ENCODE results near the gene TRAFD1.

Gene TRAFD1

DNA sequence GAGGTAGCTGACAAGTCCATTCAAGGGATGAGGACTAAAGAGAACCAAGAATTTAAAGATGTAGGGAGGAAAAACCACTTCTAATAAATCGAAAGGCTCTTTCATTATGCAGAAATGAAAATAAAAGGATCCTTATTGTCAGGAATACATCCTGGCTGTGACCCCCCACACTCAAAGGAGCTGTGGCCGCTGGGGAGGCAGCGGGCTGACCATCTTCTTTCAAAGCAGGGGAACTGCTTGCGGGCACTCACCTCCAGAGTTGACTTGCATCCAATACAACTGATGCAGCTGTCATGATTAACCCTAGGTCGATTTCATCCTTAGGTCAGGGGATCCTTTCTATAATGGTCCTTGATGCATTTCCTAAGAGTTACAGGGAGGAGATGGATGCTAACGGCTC lies 35.3 kb downstream of the TRAFD1 start:
- DNase-seq (ENCODE audit: low read depth) = no peak

DNA sequence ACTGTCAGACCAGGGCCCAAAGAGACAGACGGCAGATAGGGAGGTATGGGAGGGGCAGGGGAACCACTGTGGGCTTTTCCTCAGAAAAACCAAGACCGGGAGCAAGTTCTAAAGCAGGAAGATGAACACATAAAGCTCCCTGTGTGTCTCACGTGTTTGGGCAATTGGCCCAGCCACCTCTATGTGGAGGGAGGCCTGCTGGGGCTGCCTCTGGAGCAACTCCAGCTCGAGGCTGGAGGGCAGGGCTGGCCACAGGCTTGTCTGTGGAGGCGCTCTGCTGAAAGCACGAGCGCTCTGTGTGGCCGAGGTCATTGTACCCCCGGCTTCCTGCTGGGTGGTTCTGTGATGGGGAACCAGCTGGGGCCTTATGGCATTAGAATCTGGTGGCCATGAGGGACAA lies 36.4 kb downstream of the TRAFD1 start:
- DNase-seq (ENCODE audit: low read depth) = no peak

DNA sequence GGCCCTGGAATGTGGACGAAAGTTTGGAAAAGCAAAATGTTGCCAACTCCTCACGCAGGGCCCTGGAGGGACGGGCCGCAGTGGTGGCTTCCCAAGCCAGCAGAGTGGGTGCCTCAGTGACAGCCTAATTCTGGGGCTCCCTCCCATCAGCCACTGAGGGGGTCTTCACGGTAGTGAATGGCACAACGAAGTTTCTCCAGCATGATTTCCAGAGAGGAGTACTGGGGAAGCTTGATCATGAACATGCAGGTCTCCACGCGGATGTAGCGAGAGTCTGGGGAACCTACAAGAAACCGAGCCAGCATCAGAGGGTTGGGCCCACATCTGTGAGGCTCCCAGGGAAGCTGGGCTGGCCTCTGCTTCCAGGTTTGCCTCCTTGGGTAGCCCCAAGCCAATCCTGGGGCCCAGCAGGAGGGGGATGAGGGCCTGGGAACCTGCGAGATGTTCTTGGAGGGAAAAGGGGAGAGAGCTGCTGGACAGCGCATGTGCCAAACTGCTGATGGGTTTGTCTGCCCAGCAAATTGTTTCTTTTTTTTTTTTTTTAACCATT lies 37.0 kb downstream of the TRAFD1 start:
- no peak for DNase-seq (ENCODE audit: low read depth)

DNA sequence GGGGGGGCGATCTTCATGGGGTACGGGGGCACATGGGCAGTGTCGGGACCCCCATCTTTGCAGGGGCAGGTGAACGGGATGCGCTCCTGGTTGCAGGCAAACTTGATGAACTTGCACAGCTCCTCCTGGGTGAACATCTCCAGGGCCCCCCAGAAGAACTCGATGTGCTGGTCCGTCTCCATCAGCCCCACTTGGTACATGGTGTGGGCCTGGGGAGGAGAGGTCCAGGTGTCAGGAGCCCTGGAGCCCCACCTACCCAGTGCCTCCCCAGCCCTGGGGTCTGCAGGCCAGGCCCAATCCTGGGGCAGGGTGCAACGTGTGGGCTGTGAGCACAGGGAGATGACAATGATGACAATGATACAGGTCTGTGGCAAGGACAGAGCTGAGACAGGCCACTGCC lies 37.7 kb downstream of the TRAFD1 start:
- DNase-seq (ENCODE audit: low read depth) = no peak

DNA sequence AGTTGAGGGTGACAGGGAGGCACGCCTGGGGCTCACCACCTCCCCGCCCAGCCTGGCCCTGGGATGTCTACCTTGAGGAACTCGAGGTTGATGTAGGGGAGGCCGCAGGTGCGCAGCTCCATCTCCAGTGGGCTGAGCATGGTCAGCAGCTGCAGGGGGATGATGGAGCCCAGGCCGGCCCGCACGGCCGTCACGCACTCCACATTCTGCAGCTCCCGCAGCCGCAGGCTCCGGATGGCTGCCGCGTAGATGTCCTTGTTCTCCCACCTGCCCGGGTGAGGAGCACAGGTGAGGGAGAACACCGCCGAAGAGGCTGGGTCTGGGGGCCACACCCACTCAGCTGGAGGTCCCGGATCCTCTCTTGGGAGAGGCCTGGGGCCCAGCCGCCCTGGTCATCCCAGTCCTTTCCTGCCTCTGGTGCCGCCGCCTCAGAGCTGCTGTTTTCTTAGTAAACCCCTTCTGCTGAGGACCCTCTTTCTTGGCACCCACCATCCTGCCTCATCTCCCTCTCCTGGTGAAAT lies 38.2 kb downstream of the TRAFD1 start:
- DNase-seq (ENCODE audit: low read depth) = no peak

DNA sequence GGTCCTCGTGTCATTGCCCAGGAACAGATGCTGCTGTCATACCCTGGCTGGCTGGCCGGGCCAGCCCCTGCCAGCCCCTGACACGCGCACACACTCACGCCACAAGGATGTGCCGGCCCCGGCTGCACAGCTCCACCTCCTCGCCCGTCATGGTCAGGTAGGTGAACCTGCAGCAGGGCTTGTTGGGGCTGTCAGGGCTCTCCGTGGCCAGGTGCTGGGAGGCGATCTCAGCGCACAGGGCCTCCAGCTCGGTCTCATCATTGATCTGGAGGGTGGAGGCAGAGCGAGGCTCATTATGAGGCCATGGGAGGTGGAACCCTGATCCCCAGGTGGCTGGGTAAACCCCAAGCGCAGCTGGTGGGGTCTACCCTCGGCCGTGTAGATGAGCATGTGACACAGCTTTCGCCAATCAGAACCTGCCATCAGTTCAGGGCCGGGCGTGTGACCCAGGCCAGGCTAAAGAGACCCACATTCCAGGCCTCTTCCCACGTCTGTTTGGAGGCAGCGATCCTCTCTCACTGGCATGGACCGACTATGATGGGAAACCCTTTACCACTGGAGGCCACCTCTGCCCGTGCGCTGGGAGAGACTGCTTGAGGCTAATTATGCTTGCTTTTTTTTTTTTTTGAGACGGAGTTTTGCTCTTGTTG lies 38.8 kb downstream of the TRAFD1 start:
- DNase-seq (ENCODE audit: low read depth) = no peak

DNA sequence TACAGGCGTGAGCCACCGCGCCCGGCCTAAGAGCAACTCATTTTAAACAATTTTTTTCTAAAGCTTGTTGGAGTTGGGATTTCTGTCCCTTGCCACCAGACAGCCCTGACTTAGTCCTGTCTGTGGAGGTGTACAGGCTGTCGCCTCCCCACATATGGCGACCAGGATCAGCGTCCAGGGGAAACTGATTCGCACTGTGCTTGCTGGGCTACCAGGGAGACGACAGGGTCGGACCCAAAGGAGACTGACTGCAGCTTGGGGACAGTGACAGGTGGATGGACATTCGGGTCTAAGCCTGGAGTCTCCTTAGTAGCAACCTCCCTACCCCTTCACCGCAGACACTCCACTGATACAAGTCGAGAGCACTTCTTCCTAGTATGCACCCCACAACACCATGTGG lies 40.3 kb downstream of the TRAFD1 start:
- no peak for DNase-seq (ENCODE audit: low read depth)

DNA sequence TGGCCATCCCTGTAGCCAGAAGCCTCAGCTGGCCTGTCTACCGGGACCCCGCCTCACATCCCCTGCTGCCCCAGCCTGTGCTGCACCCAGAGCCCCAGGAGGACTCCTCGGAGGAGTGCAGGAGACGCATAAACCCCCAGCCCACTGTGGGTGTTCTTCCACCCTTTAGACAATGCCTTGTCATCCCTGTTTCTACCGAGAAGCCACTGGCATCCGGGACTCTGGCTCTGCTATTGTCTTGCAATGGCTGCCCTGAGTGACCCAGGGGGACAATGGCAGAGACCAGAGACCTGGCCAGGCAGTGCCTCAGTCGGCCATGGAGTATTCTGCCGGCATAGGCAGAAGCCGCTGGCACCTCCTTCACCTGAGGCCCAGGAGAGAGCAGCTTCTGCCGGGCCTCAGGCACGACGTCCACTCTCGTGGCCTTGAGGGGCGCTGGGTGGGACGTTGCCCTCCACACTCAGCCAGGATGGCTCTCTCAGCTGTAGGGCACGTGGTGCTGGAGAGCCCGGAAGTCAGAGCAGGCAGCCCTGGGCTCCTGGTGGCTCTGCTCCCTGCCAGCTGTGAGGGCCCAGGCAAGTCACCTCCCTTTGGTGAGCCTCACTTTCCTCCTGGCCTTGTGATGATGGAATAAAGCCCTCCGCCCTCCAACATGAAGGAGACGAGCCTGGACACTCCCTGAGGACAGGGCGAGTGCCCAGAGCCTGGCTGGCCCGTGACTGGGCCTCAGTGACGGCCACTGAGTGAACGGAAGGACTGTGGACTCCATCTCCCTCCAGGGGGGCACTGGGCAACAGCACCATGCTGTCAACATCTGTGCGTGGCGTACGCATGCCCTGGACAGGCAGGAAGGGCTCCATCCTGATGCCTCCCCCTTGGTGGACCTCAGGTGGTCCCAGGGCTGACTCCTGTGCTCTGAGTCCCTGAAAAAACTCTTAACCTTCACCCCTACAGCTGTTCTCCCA lies 41.0 kb downstream of the TRAFD1 start:
- DNase-seq (ENCODE audit: low read depth) = no peak

DNA sequence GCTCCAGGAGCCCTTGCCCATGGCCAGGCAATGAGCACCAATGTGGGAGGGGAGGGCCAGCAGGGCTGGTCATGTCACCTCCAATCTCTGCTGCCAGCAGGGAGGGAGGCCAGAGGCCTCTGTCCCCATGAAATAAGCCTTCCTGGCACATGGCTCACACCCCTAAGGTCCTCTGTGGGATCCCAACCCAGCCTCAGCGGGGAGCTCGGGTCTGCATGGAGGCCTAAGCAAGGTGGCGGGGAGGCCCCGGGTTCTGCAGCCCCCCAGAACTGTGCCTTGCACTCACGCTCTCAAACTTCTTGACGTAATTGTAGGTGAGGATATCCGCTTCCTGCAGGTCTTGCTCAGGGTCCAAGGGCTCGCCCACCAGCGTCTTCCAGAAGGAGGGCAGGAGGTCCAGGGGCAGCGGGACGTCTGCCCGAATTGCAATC lies 41.7 kb downstream of the TRAFD1 start:
- DNase-seq (ENCODE audit: low read depth) = no peak

DNA sequence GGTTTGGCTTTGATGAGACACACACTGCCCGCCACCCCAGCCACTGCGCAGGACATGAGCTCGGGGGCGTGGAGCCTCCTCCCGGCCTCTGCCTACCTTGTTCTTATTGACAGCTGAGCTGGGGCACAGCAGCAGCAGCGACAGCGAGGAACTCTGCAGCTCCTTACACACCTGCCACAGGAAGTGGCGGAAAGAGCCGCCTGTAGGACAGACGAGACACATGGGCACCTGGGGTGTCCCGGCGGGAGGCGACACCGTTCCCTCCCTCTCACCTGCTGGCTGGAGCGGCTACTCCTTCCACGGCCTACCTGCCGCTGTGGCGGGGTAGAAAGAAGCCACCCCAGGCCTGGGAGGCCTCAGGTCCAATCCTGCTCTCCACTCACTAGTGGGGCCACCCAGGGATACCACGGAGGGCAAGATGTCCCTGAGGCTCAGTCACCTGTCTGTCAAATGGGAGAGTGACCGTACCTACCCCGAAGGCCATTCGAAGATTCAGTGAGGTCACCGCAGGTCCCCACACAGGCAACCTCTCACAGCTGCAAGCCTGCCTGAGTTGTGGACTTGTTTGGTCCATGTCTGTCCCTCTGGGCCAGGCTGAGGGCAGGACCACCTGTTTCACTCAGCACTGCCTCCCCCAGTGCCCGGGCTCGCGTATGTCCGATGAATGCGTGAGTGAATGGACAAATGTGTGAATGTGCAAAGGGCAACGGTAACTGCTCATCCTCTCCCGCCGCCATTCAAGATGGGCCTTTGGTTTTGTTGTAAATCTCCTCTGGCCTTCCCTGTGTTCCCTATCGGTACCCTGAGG lies 42.6 kb downstream of the TRAFD1 start:
- no peak for DNase-seq (ENCODE audit: low read depth)

DNA sequence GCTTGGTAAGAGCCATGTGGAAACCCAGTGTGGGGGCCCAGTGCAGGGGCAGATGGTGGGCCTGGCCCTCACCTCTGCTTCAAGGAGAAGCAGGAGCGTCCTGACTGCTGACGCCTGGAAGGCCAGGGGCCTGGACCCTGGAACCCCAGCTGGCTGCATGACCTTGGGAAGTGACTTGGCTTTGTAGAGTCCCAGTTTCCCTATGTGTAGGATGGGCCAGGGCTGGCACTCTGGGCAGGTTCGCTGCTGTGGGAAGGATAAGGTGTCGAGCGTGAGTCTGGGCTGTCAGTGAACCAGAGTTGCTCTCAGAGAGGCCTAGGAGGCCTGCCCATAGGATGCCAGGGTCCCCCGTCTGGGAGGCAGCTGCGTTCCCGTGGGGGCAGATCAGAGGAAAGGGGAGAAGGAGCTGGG lies 43.2 kb downstream of the TRAFD1 start:
- DNase-seq (ENCODE audit: low read depth) = no peak

DNA sequence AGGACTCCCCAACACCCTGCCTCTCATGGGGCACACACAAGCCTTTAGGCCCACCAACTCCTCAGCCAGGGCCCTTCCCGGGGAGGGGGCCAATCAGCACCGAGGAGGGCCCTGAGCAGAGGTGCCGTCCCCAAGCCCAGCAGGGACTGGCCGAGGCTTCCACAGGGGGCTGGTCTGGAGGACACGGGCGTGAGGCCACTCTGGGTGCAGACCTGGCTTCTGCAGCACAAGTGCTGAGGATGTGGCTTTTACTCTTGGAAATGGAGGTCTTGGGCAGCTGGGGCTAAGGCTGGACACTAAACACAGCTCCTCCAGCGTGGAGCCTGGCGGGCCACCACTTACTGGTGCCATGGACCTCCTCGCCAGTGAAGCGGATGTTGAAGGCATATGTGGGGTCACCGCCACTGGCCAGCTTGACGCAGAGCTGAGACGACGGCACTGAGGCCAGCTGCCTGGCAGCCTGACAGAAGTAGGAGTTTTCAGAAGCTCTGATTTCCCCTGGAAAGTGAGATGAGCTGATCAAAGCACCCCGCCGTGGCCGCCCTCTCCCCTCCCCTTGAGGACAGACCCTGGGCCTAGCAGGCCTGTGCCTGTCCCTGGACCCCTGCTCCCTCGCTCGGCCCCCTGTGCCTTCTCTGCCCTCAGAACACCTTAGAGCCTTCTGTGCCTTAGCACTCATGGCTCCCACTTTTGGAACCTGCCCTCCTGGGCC lies 44.0 kb downstream of the TRAFD1 start:
- DNase-seq (ENCODE audit: low read depth) = no peak

DNA sequence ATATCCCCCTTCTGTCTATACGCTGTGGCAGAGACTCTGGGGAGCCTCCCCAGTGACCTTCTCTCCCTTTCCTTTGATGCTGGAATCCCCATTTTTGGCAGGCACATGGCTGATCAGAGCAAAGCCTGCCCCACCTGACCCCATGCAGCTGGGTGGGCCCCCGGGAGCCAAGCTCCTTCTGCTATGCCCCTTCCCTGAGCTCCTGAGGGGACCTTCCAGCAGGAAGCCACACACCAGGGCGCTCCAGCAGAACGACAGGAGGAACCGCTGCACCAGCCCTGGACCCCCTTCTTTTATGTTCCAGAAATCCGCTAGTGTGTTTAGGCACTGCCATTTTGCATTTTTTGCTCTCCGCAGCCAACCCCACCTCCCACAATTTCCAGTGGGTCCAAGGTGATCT lies 44.6 kb downstream of the TRAFD1 start:
- DNase-seq (ENCODE audit: low read depth) = no peak

DNA sequence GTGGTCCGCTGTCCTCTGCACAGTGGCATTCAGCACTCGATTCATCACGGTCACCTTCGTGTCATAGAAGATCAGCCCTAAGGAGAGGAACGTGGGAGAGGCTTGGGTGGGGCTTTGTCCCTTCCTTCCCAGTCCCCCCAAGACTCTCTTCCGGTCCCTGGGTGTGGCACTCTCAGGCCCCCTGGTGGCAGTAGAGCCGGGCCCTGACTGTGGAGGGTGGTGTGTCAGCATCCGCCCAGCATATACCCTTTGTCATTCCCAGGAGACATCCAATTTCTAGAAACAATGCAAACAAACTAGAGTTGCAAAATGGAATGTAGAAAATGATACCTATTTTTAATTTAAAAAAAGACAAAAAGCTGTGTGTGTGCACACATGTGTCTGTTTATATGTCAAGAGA lies 45.0 kb downstream of the TRAFD1 start:
- DNase-seq (ENCODE audit: low read depth) = no peak

DNA sequence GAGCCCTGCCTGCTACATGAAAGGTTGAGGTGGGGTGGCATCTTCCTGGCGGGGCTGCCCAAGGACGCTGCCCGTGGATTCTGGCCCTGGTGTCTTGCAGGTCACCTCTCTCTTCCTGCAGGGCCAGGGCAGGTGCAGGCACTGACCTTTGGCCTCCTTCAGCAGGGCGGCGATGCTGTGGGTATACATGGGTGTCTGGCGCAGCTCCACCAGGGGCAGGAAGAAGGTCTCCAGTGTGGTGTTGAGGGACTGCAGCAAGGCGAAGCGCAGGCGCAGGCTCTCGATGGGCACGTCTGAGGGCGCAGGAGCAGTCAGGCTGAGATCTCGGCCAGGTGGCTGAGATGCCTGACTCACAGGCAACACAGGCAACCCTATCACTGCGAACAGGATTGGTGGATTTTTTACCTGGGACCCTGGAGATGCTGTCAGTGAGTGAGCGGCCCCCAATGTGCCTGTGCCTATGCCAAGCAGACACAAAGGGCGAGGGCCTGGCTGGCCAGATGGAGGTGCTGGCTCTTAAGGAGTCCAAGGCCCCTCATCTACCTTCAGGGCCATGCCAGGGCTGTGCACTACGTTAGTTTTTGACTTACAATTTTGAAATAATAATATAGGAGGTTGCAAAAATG lies 45.7 kb downstream of the TRAFD1 start:
- no peak for DNase-seq (ENCODE audit: low read depth)

DNA sequence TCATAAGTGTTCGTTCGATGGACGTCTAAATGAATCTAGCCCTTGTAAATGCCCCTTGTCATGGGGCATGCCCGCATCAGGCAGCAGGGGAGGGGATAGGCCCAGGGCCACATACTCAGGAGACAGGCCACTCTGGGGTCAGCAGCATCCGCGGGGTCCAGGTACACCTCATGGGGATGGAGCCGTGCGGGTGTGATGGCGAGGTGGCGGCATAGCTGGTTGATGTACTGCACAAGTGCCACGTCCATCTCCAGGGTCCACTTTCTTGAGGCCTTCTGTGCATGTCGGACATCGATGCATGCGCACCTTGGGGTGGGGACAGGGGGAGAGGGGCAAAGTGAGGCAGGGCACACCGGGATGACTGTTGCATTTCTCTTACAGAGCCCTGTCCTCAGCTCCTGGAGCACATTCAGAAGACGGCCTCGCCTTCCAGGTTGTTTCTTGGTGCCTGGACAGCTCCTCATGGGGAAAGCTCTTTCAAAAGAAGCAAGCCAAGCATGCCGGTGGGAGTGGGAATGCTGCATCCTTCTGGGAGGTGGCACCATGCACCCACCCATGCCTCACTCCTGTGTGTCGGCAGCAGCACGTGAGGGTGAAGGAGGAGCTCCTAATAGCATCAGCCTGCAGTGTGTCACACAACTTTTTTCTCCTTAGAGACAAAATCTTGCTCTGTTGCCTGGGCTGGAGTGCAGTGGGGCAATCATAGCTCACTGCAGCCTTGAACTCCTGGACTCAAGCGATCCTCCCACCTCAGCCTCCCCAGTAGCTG lies 47.4 kb downstream of the TRAFD1 start:
- DNase-seq (ENCODE audit: low read depth) = no peak

DNA sequence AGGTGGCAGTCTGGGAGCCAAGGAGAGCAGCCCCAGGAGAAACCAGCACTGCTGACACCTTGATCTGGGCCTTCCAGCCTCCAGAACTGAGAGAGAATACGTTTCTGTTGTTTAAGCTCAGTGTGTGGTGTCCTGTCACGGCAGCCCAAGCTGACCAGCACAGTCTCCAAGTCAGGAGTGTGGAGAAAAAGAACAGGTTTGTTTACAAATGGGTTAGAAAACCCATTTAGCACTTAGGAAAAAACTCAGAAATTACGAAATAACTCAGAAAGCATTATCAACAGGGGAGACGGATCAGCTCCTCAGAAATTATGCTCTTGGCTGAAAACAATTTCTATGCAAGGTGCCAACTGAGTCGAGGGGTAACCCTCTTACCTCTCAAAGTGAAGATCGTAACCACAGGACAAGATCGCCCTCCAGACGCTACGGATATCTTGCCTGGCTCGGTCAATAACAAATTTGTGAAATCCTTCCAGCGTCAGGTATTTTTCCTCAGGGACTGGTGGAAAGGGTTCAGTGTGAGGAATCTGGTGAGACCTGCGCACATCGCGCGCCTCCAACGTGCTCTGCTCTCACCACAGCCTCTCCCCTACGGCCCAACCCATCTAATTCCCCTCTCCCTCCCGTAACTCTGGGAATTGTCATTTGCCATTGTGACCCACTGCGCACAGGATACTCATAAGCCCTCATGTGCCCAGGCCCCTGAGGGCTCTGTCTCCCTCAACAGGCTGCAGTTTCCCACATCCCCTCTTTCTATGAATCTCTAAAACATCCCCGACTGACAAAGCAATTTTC lies 50.2 kb downstream of the TRAFD1 start:
- DNase-seq (ENCODE audit: low read depth) = no peak

DNA sequence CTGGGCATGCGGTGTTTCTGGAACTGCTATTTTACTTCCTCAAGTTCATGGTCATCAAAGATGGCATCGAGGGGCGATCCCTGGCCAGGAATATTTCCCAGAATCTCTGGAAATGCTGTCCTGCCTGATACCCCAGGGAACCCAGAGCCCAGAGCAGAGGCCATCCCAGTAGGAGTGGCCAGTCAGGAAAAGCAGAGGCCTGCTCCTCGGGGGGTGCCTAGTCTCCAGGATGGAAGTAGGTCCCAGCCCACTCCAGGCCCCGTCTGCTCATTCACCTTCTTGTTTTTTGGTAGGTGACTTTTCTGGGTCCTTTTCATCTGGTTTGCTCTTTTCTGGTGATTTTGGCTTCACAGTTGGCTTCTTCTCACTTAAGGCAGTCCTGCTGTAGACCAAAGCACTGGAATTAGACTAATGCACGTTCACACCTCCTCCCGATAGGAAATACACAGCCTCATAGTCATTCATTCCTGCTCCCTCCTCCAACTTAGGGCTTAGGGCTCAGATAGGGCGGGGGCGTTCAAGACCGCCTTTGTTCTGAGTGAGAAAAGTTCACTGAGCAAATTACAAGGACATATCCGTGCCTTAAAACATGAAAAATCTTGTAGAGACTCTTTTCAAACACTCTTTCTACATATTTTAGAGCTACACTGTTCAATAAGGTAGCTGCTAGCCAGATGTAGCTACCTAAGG lies 51.1 kb downstream of the TRAFD1 start:
- no peak for DNase-seq (ENCODE audit: low read depth)

DNA sequence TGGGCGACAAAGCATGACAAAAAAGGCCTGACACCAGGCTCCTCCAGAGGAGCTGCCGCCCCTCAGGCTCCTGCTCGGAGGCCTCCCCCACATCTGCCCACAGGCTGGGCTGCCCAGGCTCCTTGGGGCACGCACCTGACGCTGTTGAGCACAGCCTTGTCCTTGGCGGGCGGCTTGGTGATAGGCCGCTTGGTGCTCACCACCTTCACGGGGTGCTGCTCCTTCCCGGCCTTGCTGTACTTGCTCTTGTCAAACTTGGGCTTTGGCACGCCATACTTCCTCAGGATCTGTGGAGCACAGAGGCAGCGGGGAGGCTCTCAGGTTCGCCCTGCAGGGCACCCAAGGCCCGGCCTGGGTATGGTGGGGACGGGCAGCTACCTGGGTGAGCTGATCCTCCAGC lies 53.4 kb downstream of the TRAFD1 start:
- DNase-seq (ENCODE audit: low read depth) = no peak

Data from stimulated activated CD8-positive, alpha-beta memory T cell treated with anti-CD3 and anti-CD28 coated beads, Interleukin-12 subunit alpha, Interleukin-12 subunit beta, amount 100 ng/mL, for 4 hours (primary cell).